ENCODE measurements around the gene NECTIN1. TPM values are rescaled to one million over a fixed set of nuclear protein-coding genes. Genes with fewer than 3 reads are reported as not detected.

NECTIN1 gene
- total RNA-seq, 1 experiment from 2014 or later = 23.8 TPM

- TF ChIP-seq ZBTB33 (IDR thresholded peaks at IDR 0.05; ENCODE audit: extremely low read depth, insufficient replicate concordance, low read length) (no peak), CEBPB (IDR thresholded peaks at IDR 0.05; ENCODE audit: low read depth) (no peak), ZNF274 (IDR thresholded peaks at IDR 0.05; ENCODE audit: low read depth, low read length) (no peak), ATF3 (IDR thresholded peaks at IDR 0.05) (no peak), RAD21 (IDR thresholded peaks at IDR 0.05; ENCODE audit: low read depth) (no peak), MAX (IDR thresholded peaks at IDR 0.05) (no peak), TCF7L2 (IDR thresholded peaks at IDR 0.05; ENCODE audit: borderline replicate concordance, extremely low read depth, insufficient read depth, insufficient read length) (no peak), POLR2AphosphoS5 (IDR thresholded peaks at IDR 0.05; ENCODE audit: low read depth, low read length) (no peak), EZH2phosphoT487 (IDR thresholded peaks at IDR 0.05; ENCODE audit: borderline replicate concordance) (no peak)
These were observed 14.8 kb downstream of the NECTIN1 start (continued) for GRCh38 chr11:119714189-119714588.

GRCh38 chr11:119713359-119714040, 15.5 kb downstream of the NECTIN1 start:
- Histone ChIP-seq H3K9ac (ENCODE audit: low read length) (no peak overlapping the region), H3K27ac (ENCODE audit: low read depth, low read length) (no peak overlapping the region), H3K9me2 (ENCODE audit: insufficient read depth) (no peaks in the 10 kb centered on the region), H3K27me3 (ENCODE audit: insufficient read depth, low read length) (no peaks in the 10 kb centered on the region), H3K36me3 (ENCODE audit: control insufficient read depth in 1 of 2, insufficient read depth in 2 of 2, low read length in 2 of 2) (no peaks in the 10 kb centered on the region), H3K4me1 (ENCODE audit: control insufficient read depth in 1 of 2, insufficient read depth in 2 of 2, low read length in 2 of 2) (peaks cover 6% of the 10 kb centered on the region in 2 experiments; a peak in 2 of 4 replicates), H3K4me3 (replicated peaks in 1 of 2; ENCODE audit: low read depth in 1 of 2, low read length in 2 of 2) (no peak overlapping the region), H3K4me2 (ENCODE audit: low read length) (no peak overlapping the region), H3K79me2 (ENCODE audit: insufficient read depth, low read length) (peaks cover 22% of the 10 kb centered on the region; the same call in 1 of the 2 replicates), H4K20me1 (ENCODE audit: insufficient read depth) (no peaks in the 10 kb centered on the region), H3K9me3 (ENCODE audit: control insufficient read depth in 1 of 2, insufficient read depth in 1 of 2, low read depth in 1 of 2, low read length in 2 of 2) (no peaks in the 10 kb centered on the region), H2AFZ (ENCODE audit: low read depth, low read length, poor library complexity, severe bottlenecking) (no peak overlapping the region)
- BruUV-seq (replicated peaks) = no TSS peak
- no peak for TF ChIP-seq SRF (IDR thresholded peaks at IDR 0.05; ENCODE audit: low read depth)
- no peak for TF ChIP-seq ZNF274 (IDR thresholded peaks at IDR 0.05; ENCODE audit: low read depth, low read length)
- TF ChIP-seq ELF1 (IDR thresholded peaks at IDR 0.05; ENCODE audit: borderline replicate concordance, low read depth) = no peak
- RAD21 ChIA-PET (ENCODE audit: low non-redundant PET in 1 of 2, low total read pairs in 2 of 2, uncharacterized antibody in 2 of 2, unreplicated experiment in 2 of 2) = no interaction called here
- intact Hi-C loops (cut with micrococcal nuclease) = loop anchor here (5.0 kb wide), 1 partner anchor 499 kb away; the partner anchor contains the start of gene OAF
- CTCF ChIA-PET = no interaction called here
- POLR2A ChIA-PET = no interaction called here
- DNase-seq (ENCODE audit: low read depth, low spot score) (no peak), ATAC-seq (no peak)

Measured in HCT116 (cell line).